ENCODE results near the gene RPTOR.

RPTOR gene

DNA sequence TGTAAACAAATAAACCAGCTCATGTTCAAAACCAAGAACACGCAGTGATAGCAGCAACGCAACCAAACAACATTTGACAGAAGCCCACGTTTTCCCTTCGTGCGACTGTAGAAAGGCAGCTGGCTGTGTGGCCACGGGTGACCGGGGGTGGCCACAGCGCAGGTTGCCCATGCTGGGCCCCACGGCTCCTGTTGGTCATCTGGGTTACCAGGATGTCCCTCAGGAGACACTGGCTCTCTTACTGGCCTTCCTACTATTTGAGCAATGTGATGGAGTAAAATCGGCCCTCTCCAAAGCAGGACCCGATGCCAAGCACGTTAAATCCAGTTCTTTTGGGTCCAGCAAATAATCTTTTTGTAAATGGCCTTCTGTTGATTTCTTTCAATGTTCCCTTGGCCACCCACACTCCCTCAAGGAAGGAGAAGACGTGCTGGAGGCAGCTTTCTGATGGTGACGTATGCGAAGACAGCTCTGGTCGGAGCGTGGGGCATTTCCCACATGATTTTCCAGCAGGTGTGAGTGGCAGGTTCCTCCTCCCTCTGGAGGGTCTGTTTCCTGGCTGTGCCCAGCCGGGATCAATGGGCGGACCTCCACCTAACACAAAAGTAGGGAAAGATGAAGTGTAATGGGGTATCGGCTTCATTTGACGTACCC is 303.9 kb downstream of the RPTOR start:
- peak in 3 of 10 donors; percentile 72 to 83 (median 74) for DNase-seq
- intact Hi-C loops (cut with DNase I) = no loop called here

DNA sequence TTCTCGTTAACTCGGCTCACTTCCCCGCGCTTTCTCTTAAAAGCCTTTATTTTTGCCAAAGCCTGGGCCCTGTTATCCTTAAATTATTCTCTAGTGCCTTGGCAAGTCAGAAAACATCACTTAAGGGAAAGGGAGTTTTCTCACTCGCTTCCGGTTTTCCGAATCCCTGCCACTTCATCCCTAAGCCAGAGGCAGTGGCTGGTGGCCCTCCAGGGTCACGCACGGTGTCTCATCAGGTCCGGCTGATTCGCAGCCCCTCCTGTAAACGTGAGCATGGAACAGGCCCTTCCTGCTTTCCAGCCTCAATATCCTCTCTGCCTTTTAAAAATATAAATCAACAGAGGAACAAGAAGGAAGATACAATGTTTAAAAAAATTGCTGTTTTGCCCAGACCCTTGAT is 304.5 kb downstream of the RPTOR start:
- intact Hi-C loops (cut with DNase I) = no loop called here
- peak in 1 of 10 donors; percentile 73 for DNase-seq

DNA sequence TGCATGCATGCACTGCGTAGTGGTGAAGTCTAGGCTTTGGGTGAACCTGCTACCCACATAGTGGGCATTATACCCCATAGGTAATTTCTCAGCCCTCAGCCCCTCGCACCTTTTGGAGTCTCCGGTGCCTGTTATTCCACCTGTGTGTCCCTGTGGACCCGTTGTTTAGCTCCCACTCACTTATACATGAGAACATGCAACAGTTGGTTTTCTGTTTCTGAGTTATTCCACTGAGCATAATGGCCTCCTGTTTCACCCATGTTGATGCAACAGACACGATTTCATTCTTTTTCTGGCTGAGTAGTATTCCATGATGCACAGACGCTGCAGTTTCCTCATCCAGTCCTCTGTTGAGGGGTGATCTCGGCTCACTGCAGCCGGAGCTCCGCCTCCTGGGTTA is 305.5 kb downstream of the RPTOR start:
- peak in 1 of 10 donors; percentile 27 for DNase-seq
- intact Hi-C loops (cut with DNase I) = no loop called here

DNA sequence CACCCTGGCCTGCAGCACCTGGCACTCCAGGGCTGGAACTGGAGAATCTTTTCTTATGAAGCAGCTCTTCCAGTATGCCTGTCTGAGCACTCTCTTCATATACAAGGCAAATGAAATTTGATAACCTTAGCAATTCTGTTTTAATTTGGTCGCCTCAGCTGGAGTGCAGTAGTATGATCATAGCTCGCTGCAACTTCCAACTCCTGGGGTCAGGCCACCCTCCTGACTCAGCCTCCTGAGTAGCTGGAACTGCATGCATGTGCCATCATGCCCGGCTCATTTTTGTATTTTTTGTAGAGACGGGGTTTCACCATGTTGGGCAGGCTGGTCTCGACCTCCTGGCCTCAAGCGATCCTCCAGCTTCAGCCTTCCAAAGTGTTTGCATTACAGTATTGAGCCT is 306.2 kb downstream of the RPTOR start:
- DNase-seq = peak in 2 of 10 donors; percentile 20 to 23
- intact Hi-C loops (cut with DNase I) = no loop called here

DNA sequence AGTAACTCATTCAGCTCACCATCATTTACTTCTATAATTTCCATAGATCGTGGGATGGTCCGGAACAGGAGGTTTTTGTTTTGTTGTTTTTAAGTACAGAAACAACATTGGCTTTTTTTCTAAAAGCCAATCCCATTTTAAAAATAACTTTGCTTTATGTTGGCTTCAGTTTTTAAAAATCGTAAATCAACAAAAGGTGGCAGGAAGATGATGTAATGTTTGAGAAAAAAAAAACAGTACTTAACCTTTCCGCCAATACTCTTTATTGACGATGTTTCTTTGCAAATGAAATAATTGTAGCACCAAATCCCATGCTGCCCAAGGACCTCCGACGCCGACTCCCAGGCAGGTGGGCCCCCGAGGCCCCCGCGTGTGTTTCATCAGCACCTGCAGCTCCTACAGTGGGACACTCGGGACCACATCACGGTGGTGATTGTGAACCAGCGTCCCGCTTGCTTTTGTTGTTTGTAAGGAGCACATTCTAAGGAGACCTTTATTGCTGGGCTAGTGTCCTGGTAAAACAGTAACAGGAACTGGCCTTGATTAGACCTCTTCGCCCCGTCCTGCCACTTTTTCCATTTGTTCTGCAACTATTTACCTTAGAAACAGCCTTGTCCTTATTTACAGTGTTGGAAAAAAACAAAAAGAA is 306.8 kb downstream of the RPTOR start:
- intact Hi-C loops (cut with DNase I) = no loop called here
- DNase-seq = peak in 2 of 10 donors; percentile 32 to 33

DNA sequence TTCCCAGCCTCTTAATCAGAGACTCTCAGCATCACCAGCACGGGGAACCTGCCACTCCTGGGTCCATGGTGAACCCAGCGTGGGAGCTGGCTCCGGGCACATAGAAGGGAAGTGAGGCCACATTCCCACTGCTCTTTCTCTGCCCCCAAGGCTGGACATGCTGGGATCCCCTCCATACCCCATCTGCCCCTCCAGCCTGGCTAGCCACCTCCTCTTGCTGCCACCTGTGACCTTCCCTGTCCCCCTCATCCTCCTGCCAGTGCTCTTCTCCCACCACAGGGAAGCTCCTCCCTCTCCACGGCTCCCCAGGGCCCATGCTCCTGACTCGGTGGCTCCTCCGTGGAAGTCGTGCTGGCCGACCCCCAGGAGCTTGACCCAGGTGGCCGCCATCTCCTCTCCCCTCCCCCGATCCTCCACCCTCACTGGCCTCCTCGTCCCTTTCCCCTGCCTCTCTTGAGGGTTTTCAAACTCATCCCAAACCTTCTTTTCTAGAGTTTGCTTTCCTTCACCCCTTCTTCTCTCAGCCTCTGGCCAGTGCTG is 307.9 kb downstream of the RPTOR start:
- intact Hi-C loops (cut with DNase I) = no loop called here
- DNase-seq = peak in 3 of 10 donors; percentile 37 to 80 (median 52)

DNA sequence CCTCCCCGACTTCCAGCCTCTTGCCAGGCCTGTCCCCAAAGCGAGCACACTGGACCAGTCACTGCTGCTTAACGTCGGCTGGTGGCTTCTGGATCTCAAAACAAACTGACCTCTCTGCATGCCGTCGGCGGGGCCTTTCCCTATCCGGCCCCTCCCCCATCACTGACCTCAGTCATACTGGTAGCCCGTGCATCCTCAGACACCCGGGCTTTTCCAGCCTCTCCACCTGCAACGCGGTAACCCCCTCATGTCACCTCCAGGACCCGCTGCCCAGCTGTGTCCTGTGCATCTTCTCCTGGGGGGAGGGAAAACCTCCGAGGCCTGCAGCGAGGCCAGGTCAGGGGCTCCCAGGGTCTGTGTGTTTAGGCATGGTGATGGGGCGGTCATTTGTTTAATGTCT is 308.4 kb downstream of the RPTOR start:
- intact Hi-C loops (cut with DNase I) = no loop called here

DNA sequence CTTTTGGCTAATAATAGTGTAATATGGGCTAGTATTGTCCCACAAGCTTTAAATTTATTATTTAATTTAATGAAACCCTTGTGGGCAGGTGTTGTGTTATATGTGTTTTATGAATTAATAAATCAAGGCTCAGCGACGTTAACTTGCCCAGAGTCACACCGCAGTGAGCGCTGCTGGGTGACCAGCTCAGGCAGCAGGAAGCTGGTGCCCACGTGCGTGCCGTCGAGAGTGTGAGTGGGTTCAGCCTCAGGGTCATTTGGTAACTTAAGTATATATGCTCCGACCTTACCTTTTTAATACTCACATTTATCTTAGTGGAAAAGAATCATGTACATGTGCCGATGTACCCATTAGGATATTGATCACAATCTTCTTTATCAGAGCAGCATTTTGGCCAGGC is 309.6 kb downstream of the RPTOR start:
- peak in 2 of 10 donors; percentile 50 to 52 for DNase-seq
- intact Hi-C loops (cut with DNase I) = no loop called here

More for the DNA sequence above, 308.4 kb downstream of the RPTOR start:
- peak in 3 of 10 donors; percentile 23 to 61 (median 55) for DNase-seq

DNA sequence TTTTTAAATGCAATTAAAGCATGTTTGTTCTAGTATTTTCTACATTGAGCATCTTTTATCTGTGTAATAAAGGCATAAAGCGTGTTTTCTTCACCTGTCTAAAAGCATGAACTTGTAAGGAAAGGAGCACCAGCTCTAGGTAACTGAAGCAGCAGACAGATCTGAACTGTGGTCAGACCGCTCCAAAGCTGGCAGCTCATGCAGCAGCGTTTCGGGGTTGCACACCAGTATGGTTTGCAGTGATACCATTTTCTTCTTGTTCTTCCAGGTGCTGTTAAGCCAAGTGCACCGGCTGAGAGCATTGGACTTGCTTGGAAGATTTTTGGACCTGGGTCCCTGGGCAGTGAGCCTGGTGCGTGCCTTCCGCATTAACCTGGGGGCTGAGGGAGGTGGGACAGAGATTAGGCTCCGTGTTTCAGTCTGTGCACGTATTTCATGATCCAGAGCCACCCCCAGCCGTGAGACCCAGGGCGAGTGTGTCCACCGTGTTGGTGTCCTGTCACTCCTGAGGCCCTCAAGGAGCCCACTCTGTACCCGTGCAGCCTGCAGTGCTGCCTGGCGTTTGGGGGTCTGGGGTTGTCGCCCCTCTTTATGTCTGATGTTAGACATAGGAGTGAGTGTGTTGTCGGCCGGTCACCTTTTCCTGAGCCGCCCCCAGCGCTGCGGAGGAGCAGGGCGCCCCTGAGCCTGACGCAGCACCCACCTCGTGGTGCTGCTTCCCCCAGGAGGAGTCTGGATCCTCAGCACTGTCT is 310.7 kb downstream of the RPTOR start:
- intact Hi-C loops (cut with DNase I) = no loop called here
- DNase-seq = peak in 2 of 10 donors; percentile 53 to 65

DNA sequence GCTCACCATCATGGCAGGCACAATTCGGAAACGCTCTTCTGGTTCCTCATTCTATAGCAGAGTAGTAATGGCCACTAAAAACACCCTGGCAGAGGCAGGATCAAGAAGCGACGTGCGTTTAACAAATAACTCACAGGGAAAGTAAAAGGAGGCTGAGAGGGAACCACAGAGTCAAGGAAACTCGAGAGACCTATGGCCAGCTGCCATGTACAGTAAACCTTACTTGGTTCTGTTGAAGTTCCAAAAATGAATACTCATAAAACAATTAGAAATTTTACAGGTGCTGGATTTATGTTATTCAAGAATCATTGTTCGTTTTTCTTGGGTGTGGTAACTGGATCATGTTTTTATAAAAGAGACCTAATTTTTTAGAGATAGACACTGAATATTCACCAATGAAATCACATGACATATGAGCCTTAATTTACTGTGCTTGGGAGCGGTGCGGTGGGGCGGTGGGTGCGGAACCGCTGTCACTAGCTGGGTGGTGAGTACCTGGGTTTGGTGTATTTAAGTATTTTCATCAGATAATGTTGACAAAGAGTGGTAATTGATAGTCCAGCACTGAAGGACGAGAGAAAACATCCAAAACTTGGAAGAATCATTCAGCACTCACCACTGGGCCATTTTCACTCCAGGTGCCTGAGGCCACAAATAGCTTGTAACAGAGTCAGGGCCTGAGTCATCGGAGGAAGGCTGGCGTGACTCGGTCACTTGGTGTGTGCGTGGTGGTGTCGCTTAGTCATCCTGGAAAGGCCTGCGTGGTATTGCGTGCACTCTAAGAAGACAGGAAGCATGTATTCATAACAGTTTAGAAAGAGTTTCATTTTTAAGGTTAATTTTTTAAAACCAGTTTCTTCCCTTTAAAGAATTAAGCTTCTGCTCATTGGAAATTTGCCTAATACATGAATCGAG is 311.6 kb downstream of the RPTOR start:
- intact Hi-C loops (cut with DNase I) = no loop called here
- peak in 3 of 10 donors; percentile 62 to 90 (median 89) for DNase-seq

DNA sequence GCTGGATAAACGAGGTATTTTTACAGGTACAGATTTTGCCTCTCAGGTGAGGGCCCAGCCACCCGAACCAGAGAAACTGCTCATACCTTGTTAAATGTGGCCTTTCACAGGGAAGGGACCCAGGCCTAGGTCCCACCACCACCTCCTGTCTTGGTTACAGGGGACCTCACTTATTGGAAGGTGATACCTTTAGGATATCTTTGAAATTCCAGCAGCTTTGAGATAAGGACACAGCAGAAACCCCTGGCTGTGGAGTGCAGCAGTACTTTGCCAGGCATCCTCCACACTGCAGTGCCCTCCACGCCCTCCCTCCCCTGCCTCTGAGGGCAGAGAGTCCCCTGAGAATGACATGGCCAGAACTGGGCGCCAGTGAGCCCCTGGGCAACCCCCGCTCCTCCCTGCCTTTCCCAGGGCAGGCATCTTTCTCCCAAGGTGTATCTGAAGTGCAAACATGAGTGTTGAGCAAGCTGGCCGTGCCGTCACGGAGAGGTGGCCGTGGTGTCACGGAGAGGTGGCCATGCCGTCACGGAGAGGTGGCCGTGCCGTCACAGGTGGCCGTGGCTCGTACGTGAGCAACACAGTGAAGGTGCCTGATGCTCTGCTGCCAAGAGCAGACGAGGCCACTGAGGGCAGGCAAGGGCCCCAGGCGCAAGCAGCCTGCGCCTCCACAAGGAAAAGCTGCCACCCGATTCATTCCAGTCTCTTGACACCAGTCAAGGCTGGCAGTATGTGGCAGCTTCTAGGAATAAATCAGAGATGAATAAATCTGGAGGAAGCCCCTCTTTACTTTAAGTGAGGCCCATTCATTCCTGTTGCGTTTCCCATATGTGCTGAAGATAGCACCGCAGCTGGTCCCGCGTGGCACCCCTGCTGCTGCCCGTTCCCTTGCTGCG is 312.5 kb downstream of the RPTOR start:
- intact Hi-C loops (cut with DNase I) = no loop called here
- peak in 2 of 10 donors; percentile 50 to 78 for DNase-seq

DNA sequence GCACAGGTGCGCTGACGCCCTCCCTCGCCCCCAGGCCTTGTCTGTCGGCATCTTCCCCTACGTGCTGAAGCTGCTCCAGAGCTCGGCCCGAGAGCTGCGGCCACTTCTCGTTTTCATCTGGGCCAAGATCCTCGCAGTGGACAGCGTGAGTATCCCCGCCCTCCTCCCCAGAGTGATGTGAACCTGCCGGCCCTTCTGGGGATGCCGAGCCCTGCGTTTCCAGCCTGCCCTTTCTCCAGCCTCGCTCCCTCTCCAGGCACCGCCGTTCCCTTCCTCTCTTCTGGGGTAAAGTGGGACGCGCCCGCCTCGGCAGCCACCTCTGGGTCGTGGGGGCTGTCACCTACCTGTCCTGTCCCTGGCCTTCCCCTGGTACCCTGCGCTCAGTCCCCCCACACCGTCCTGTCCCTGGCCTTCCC is 313.1 kb downstream of the RPTOR start:
- intact Hi-C loops (cut with DNase I) = no loop called here
- DNase-seq = peak in 2 of 10 donors; percentile 76 to 80

DNA sequence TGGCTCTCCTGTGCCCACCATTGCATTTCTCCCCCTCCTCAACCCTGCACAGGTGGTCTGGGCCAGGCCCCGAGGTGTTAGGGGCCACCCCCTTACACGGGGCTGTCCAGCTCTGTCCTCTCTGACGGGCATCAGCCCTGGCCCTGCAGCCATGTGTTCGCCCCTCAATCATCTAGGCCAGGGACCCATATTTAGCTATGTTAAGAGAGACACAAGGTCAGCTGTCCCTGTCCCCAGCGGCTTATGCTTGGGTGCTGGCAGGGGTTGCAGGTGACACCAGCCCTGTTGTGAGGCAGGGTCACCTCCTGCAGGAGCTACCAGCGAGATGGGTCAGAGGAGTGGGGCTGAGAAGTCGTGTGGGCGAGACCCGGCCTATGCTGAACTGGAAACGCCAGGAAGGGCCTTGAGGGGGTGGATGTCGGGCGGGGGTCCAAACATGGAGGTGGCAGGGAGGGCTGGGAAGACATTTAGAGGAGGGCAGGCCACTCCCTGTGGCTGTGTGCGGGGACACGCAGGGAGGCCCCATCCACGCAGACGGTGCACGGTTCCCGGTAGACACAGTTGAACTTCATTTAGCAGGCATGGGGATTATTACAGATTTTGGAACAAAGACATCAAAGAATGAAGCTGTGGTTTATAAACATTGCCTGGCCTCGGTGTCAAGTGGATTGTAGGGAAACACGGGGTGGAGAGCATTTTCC is 313.8 kb downstream of the RPTOR start:
- DNase-seq = peak in 2 of 10 donors; percentile 40 to 70
- intact Hi-C loops (cut with DNase I) = no loop called here

DNA sequence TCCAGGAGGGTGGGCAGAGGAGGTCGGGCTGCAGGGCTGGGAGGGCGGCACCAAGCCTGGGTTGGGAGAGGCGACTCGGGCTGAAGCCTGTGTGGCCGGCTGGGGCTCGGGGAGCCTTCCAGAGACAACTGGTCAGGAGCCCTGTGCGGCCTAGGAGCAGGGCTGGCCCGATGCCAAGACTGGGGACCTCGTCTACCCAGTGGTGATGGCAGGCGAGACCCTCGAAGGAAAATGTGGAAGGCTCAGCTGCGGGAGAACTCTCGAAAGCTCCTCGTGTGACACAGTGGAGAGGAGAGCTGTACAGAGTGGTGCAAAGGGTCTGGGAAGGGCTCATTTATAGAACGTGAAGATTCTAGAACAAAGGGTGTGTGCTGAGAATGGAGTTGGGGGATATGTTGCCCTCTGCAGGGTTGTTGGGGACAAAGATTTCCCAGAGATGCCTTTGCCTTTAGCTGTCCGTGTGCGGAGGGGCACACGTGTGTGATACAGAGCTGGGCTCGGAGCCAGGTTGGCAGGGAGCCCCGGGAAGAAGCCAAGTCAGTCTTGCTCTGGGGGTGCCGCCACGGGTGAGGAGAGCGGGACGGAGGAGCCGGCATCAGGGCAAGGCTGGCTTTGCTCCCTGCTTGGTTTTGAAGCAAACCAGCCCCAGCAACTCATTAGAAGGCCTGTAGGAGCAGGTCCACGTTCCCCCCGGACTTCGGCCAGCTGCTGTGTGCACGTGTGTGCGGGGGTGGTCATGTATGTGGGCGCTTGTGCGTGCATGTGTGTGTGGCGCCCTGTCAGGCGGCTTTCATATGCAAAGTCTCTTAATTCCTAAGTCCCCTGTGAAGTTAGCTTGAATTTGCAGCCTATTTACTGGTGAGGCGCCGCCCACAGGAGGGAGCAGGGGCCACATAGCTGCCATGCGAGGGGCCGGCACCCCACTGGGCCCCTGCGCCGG is 314.6 kb downstream of the RPTOR start:
- peak; percentile 36 to 95 (median 68) for DNase-seq
- intact Hi-C loops (cut with DNase I) = no loop called here

DNA sequence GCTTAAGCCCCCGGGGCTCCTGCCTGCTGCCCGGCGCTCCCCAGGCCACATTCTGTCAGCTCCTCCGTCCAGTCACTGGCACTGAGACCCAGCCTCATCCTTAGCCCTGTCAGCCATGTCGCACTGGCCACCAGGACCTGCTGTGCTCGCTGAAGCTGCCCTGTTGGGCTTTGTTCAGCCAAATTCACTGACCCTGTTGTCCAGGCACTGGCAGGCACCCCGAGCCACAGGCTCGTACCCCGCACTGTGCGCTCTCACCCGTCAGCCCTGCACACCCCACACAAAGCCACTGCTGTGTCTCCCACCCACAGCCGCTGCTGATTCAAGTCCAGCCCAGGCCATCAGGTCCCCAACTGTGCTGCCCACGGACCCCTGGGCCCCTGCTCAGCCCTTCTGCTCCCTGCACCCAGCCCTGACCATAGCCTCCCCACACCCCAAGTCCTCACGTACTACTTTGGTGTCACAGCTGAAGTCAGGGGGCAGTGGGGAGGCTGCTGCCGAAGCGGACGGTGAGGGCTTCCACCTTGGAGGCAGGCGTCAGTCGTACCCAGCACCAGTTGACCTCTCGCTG is 315.5 kb downstream of the RPTOR start:
- intact Hi-C loops (cut with DNase I) = no loop called here
- DNase-seq = peak in 2 of 10 donors; percentile 61 to 78

DNA sequence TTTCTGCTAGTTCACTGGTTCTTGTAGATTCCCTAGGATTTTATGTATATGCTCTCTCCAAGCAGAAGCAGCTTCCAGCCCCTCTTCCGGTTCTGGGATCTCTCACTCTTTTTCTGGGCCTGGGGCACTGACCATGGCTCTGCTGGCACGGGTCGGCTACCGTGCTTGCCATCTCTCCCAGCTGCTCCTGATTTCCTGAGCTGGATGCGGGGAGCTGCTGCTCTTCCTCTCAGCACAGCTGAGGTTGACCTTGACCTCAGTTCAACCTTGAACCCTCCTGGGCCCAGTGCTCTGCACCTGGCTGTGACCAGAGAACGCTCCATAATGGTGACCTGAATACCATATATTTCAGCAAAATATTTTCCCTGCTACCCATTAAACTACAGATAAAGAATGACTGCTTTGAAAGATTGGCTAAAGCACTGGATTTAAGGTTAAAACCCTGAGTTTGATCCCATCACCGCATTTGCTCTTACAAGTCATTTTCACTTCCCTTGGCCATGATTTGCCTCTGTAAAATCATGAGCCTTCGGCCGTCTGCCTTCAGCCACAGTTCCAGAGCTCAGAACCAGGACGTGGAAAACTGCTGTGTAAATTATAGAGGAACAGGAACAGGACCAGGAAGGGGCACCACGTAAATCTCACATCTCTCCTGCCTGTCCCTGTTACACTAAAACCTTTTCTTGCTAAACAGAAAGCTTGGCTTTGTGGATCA is 316.2 kb downstream of the RPTOR start:
- peak in 1 of 10 donors; percentile 13 for DNase-seq
- intact Hi-C loops (cut with DNase I) = no loop called here

Data from posterior cingulate gyrus (tissue), 11 donors.